Measurements from ENCODE around the gene CXCR6. TPM values are rescaled to one million over a fixed set of nuclear protein-coding genes. Genes with fewer than 3 reads are reported as not detected.

The CXCR6 gene
- total RNA-seq, 1 donor from 2014 or later: not detected

GRCh38 chr3:45984331-45985312 lies 41.4 kb downstream of the CXCR6 start:
- Mint-ChIP-seq H3K27ac (peak overlapping the region; percentile 66), H3K36me3 (ENCODE audit: insufficient read depth) (peaks cover 11% of the 10 kb centered on the region), H3K9me3 (ENCODE audit: low read depth) (no peaks in the 10 kb centered on the region), H3K4me3 (ENCODE audit: low read depth) (no peak overlapping the region), H3K27me3 (no peaks in the 10 kb centered on the region), H3K4me1 (ENCODE audit: low read depth) (peaks cover 28% of the 10 kb centered on the region)
- DNase-seq (ENCODE audit: low spot score, unreplicated experiment): no peak
- TF ChIP-seq CTCF (IDR thresholded peaks at IDR 0.05; ENCODE audit: unreplicated experiment): no peak

- DNase-seq (ENCODE audit: low spot score, unreplicated experiment): no peak
- TF ChIP-seq CTCF (IDR thresholded peaks at IDR 0.05; ENCODE audit: unreplicated experiment): no peak
- Mint-ChIP-seq H3K4me3 (ENCODE audit: low read depth) (no peak overlapping the region), H3K9me3 (ENCODE audit: low read depth) (no peaks in the 10 kb centered on the region), H3K27me3 (no peaks in the 10 kb centered on the region), H3K4me1 (ENCODE audit: low read depth) (peaks cover 28% of the 10 kb centered on the region), H3K36me3 (ENCODE audit: insufficient read depth) (peaks cover 9% of the 10 kb centered on the region), H3K27ac (peak overlapping the region; percentile 66)
These were observed 42.5 kb downstream of the CXCR6 start for GRCh38 chr3:45985532-45986302.

DNA sequence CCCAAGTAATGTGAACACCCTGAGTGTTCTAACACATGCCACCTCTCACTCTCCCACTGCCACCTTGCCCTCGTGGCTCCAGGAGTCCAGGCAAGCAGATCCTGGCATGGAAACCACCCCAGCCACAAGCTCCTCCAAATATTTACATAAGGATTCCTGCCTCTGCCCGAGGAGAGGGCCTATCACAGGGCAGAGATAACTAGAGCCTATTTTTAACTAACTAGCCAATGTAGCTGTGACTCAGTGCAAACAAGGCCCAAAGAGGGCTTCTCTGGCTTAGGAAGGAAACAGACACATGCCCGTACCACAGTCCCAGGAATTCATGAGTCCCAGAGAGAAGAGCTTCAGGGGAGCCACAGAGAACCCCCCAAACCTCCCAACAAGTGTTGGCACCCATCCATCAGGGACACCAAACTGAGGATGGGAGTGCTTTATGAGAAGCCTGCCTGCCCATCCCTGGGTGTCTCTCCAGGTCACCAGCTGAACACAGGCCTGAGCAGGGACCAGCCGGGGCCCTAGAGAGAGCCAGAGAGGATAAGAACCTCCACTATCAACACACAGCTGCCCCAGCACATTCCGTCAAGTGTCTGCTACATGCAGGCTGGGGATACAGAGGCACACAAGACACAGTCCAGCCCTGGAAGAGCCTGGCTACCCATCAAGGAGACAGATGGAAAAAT lies 43.2 kb downstream of the CXCR6 start:
- Mint-ChIP-seq H3K27ac (peak overlapping the region; percentile 23), H3K4me3 (ENCODE audit: low read depth) (no peak overlapping the region), H3K27me3 (no peaks in the 10 kb centered on the region), H3K9me3 (ENCODE audit: low read depth) (no peaks in the 10 kb centered on the region), H3K36me3 (ENCODE audit: insufficient read depth) (peaks cover 5% of the 10 kb centered on the region), H3K4me1 (ENCODE audit: low read depth) (peaks cover 28% of the 10 kb centered on the region)
- no peak for DNase-seq (ENCODE audit: low spot score, unreplicated experiment)
- no peak for TF ChIP-seq CTCF (IDR thresholded peaks at IDR 0.05; ENCODE audit: unreplicated experiment)

- no peak for DNase-seq (ENCODE audit: low spot score, unreplicated experiment)
- no peak for TF ChIP-seq CTCF (IDR thresholded peaks at IDR 0.05; ENCODE audit: unreplicated experiment)
- Mint-ChIP-seq H3K27me3 (no peaks in the 10 kb centered on the region), H3K9me3 (ENCODE audit: low read depth) (no peaks in the 10 kb centered on the region), H3K4me1 (ENCODE audit: low read depth) (peaks cover 28% of the 10 kb centered on the region), H3K36me3 (ENCODE audit: insufficient read depth) (peaks cover 5% of the 10 kb centered on the region), H3K4me3 (ENCODE audit: low read depth) (no peak overlapping the region), H3K27ac (peak overlapping the region; percentile 82)
These were observed 44.4 kb downstream of the CXCR6 start for GRCh38 chr3:45987368-45988291.
